Measurements from ENCODE around the gene CDHR4.
"Not testable (repeated sequence)": the region's sequence is repeated elsewhere in the genome, so short reads cannot be mapped to it uniquely, and the experiment has no call there.

CDHR4 gene

GRCh38 chr3:49780080-49780974 lies 19.3 kb downstream of the CDHR4 start:
- DNase-seq: no peak

- DNase-seq: no peak
These were observed 20.2 kb downstream of the CDHR4 start for GRCh38 chr3:49779358-49780079.

GRCh38 chr3:49776101-49776500 lies 23.6 kb downstream of the CDHR4 start:
- not testable (repeated sequence) for DNase-seq

GRCh38 chr3:49775538-49775937 lies 24.1 kb downstream of the CDHR4 start:
- no peak for DNase-seq

- DNase-seq: no peak
These were observed 27.0 kb downstream of the CDHR4 start for GRCh38 chr3:49772703-49773102.

- no peak for DNase-seq
These were observed 28.2 kb downstream of the CDHR4 start for GRCh38 chr3:49771340-49771938.

GRCh38 chr3:49769926-49770325 lies 29.7 kb downstream of the CDHR4 start:
- DNase-seq: no peak

GRCh38 chr3:49769286-49769915 lies 30.3 kb downstream of the CDHR4 start:
- DNase-seq: no peak

- DNase-seq: no peak
These were observed 35.7 kb downstream of the CDHR4 start for GRCh38 chr3:49763981-49764380.

GRCh38 chr3:49761661-49762060 lies 38.0 kb downstream of the CDHR4 start:
- no peak for DNase-seq

GRCh38 chr3:49759226-49759625 lies 40.4 kb downstream of the CDHR4 start:
- DNase-seq: no peak

- no peak for DNase-seq
These were observed 42.5 kb downstream of the CDHR4 start for GRCh38 chr3:49757197-49757596.

GRCh38 chr3:49756036-49756435 lies 43.6 kb downstream of the CDHR4 start:
- no peak for DNase-seq

GRCh38 chr3:49754536-49754935 lies 45.1 kb downstream of the CDHR4 start:
- DNase-seq: no peak

- no peak for DNase-seq
These were observed 48.2 kb downstream of the CDHR4 start for GRCh38 chr3:49751501-49751900.

- no peak for DNase-seq
These were observed 49.6 kb downstream of the CDHR4 start for GRCh38 chr3:49750056-49750455.

GRCh38 chr3:49748874-49749273 lies 50.8 kb downstream of the CDHR4 start:
- not testable (repeated sequence) for DNase-seq

GRCh38 chr3:49747792-49748480 lies 51.7 kb downstream of the CDHR4 start:
- no peak for DNase-seq

GRCh38 chr3:49745986-49746385 lies 53.7 kb downstream of the CDHR4 start:
- DNase-seq: no peak

Data from amniotic stem cell (primary cell).